Ovary (tissue), 3 donors: ENCODE measurements around the gene TFF1.

ENCODE experiments used
- CTCF ChIP-seq, 3 donors: fragments of 450-650 bp in 2 of 3; fragments of 200-600 bp in 1 of 3; IDR thresholded peaks; one replicate each; pipeline versions ENCODE4 v1.5.1 to v1.8.0; 2016 to 2022; ENCODE audit warnings: antibody characterized with exemption in 3 of 3, mild to moderate bottlenecking in 1 of 3
- EP300 ChIP-seq: sonication (generic); formaldehyde crosslinking; IDR thresholded peaks from one replicate; pipeline ENCODE4 v1.6.1; 2017; ENCODE audit warnings: antibody characterized with exemption
- POLR2A ChIP-seq: fragments of 450-650 bp; IDR thresholded peaks from one replicate; pipeline ENCODE4 v1.6.1; 2017; ENCODE audit warnings: antibody characterized with exemption, mild to moderate bottlenecking, moderate library complexity
- donor health status: DM: no; HTN: no; CAD: no.

- TF ChIP-seq CTCF (IDR thresholded peaks at IDR 0.05): no peak
- no peak for TF ChIP-seq EP300
- no peak for TF ChIP-seq POLR2A
These were observed 3.5 kb upstream of the TFF1 start for GRCh38 chr21:42369821-42370220.
